H1 (cell line): Measurements from ENCODE around the gene C16orf90.

Experiments
- BCL11A ChIP-seq, 2 experiments: IDR thresholded peaks; one replicate each; pipeline ENCODE4 v1.6.1; 2011; ENCODE audit warnings: low read depth in 2 of 2, low read length in 2 of 2, mild to moderate bottlenecking in 2 of 2
- CHD1 ChIP-seq: IDR thresholded peaks from 2 replicates; pipeline ENCODE4 v1.6.1; 2012; ENCODE audit warnings: low read depth, low read length, improper control_type of control experiment

DNA sequence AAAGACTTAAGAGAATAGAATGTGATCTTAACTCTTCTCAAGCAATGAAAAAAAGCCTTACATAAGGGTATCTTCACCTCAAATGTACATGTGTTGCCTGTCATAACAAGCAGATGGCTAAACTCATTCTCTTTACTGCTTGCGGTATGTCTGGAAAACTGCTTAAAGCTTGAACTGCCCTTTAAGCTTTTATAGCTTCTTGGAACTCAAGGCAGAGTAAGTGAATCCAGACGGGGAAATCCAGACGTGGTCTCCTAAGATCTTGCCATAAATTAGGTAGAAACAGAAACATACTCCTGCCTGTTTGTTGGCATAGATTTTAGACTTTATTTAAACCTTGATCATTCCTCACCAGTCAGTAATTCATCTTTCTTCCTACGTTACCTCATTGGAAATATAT is 25.1 kb upstream of the C16orf90 start:
- TF ChIP-seq CHD1: no peak
- no peak for TF ChIP-seq BCL11A (IDR thresholded peaks at IDR 0.05; ENCODE audit: low read depth in 2 of 2, low read length in 2 of 2)
